ENCODE measurements around the gene FBXL16. TPM values are rescaled to one million over a fixed set of nuclear protein-coding genes. Genes with fewer than 3 reads are reported as not detected.
"Not testable (repeated sequence)": the region's sequence is repeated elsewhere in the genome, so short reads cannot be mapped to it uniquely, and the experiment has no call there.

The FBXL16 gene
- total RNA-seq, 2 donors from 2014 or later, result 0.26 TPM; not detected in 1

DNA sequence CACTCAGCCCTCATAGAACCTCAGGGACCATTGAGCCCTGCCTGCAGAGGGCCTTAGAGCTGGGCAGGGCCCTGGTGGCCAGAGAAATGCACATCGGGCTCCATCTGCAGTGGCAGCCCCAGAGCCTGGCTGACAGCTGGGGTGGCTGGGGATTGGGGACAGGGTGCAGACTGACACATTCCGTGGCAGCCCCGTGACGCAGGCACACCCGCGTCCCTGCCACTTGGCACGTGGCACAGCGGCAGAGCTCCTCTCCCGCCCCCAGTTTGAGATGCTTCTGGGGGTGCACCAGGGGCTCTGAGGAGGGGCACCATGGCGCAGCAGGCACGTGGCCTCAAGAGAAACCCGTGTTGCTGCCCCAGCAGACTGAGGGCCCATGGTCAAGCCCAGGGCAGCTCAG, 2.2 kb downstream of the FBXL16 start:
- H3K4me3 Mint-ChIP-seq, result no peak overlapping the region
- DNase-seq (ENCODE audit: low spot score) (no peak), ATAC-seq (no peak)
- no peaks in the 10 kb centered on the region for H3K36me3 Mint-ChIP-seq
- no peak overlapping the region for H3K27ac Mint-ChIP-seq
- peaks cover 9 to 16% of the 10 kb centered on the region in 2 donors for H3K27me3 Mint-ChIP-seq
- H3K4me1 Mint-ChIP-seq (ENCODE audit: low read depth in 2 of 2), result no peaks in the 10 kb centered on the region
- no peaks in the 10 kb centered on the region for H3K9me3 Mint-ChIP-seq

DNA sequence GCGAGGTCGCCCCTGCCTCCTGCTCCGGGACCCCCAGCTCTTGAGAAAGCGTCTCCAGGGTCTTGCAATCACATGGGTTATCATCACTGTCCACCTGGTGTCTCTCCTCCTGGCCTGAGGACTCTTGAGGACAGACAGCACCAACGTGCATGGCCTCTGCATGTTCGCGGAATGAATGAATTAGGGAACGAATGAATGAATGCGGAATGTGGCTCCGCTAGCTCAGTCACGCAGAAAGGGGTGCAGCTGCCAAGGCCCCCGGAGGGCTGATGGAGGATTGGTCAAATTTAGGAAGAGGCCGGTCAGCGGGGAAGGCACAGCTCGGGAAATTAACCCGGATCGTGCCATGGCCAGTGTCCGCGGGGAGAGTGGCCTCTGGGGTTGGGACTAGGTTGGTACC, 3.3 kb downstream of the FBXL16 start:
- Mint-ChIP-seq H3K9me3 (no peaks in the 10 kb centered on the region), H3K36me3 (no peaks in the 10 kb centered on the region), H3K27ac (no peak overlapping the region), H3K4me1 (ENCODE audit: low read depth in 2 of 2) (no peaks in the 10 kb centered on the region), H3K4me3 (no peak overlapping the region), H3K27me3 (peaks cover 9% of the 10 kb centered on the region in 2 donors)
- ATAC-seq (no peak), DNase-seq (ENCODE audit: low spot score) (no peak)

- H3K27ac Mint-ChIP-seq, result no peak overlapping the region
- H3K4me3 Mint-ChIP-seq, result no peak overlapping the region
- H3K36me3 Mint-ChIP-seq, result no peaks in the 10 kb centered on the region
- no peaks in the 10 kb centered on the region for H3K9me3 Mint-ChIP-seq
- ATAC-seq, result peak; percentile 51 to 52
- no peak for DNase-seq (ENCODE audit: low spot score)
- peaks cover 9% of the 10 kb centered on the region in 2 donors for H3K27me3 Mint-ChIP-seq
- no peaks in the 10 kb centered on the region for H3K4me1 Mint-ChIP-seq (ENCODE audit: low read depth in 2 of 2)
Observed at GRCh38 chr16:700684-701584, 4.7 kb downstream of the FBXL16 start.

DNA sequence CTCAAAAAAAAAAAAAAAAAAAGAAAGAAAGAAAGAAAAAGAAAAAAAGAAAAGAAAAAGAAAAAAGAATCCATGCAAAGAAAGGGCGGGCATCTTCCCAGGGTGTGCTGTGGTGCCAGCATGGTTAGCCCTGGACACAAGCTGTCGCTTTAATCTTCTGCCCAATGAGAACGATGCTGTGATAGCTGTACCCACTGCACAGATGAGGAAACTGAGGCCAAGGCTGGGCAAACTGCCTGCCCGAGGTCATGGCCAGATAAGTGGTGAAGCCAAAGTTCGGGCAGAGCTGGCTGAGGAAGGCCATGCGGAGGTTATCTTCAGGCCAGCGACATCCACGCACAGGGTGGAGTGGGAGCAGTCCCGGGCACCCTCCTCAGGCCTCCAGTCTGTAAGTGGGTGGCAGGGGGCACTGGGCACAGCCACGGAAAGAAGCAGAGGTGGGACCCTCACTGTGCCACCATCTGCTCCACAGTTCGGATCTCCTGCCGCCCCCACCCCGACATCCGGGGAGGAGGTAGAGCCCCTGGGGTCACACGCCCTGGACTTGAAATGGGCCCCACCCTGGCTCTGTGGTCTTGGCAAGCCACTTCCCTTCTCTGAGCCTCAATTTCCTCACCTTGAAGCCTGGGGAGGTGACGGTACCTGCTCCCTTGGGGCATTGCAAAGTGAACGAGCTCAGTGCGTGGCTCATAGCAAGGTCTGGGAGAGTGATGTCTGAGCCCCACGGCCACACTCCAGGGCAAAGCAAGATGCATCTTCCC, 6.5 kb downstream of the FBXL16 start:
- H3K27ac Mint-ChIP-seq, result no peak overlapping the region
- H3K9me3 Mint-ChIP-seq, result no peaks in the 10 kb centered on the region
- ATAC-seq (no peak), DNase-seq (ENCODE audit: low spot score) (no peak)
- H3K4me1 Mint-ChIP-seq (ENCODE audit: low read depth in 2 of 2), result peaks cover 0 to 3% of the 10 kb centered on the region in 2 donors
- H3K36me3 Mint-ChIP-seq, result no peaks in the 10 kb centered on the region
- no peak overlapping the region for H3K4me3 Mint-ChIP-seq
- peaks cover 9 to 10% of the 10 kb centered on the region in 2 donors for H3K27me3 Mint-ChIP-seq

GRCh38 chr16:695355-696089, 10.1 kb downstream of the FBXL16 start:
- no peaks in the 10 kb centered on the region for H3K9me3 Mint-ChIP-seq
- H3K27me3 Mint-ChIP-seq, result peaks cover 0 to 8% of the 10 kb centered on the region in 2 donors
- H3K27ac Mint-ChIP-seq, result no peak overlapping the region
- no peak for DNase-seq (ENCODE audit: low spot score)
- H3K4me1 Mint-ChIP-seq (ENCODE audit: low read depth in 2 of 2), result peaks cover 3 to 7% of the 10 kb centered on the region in 2 donors
- H3K36me3 Mint-ChIP-seq, result no peaks in the 10 kb centered on the region
- ATAC-seq, result peak; percentile 56 to 78
- peak overlapping the region; percentile 49 for H3K4me3 Mint-ChIP-seq

DNA sequence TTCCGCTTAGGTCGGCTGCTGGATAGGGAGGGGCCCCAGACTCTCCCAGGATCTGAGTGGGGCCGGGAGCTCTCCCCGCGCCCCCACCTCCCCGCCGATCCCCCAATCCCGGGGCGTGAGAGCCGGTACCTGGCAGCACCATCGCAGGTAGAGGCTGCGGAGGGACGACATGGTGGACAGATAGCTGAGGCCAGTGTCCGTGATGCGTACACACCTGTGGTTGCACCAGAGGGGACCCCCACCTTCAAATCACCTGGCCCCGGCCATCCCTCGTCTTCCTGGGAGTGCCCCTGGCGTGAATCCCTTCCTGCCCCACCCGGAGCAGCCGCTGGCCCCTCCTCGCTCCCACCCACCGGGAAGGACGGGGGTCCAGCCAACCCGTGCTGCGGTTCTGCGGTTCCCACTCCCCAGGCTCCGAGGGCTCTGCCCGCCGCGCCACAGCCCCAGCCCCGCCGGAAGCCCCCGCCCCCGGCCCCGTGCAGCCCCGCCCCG, 10.7 kb downstream of the FBXL16 start:
- Mint-ChIP-seq H3K27ac (no peak overlapping the region), H3K4me1 (ENCODE audit: low read depth in 2 of 2) (peaks cover 3 to 10% of the 10 kb centered on the region in 2 donors), H3K27me3 (peaks cover 0 to 8% of the 10 kb centered on the region in 2 donors), H3K36me3 (no peaks in the 10 kb centered on the region), H3K9me3 (no peaks in the 10 kb centered on the region), H3K4me3 (no peak overlapping the region)
- DNase-seq (ENCODE audit: low spot score) (no peak), ATAC-seq (no peak)

- no peaks in the 10 kb centered on the region for H3K36me3 Mint-ChIP-seq
- H3K27ac Mint-ChIP-seq, result no peak overlapping the region
- peaks cover 0 to 8% of the 10 kb centered on the region in 2 donors for H3K27me3 Mint-ChIP-seq
- ATAC-seq (no peak), DNase-seq (ENCODE audit: low spot score) (no peak)
- H3K4me3 Mint-ChIP-seq, result no peak overlapping the region
- H3K4me1 Mint-ChIP-seq (ENCODE audit: low read depth in 2 of 2), result peaks cover 3 to 10% of the 10 kb centered on the region in 2 donors
- H3K9me3 Mint-ChIP-seq, result no peaks in the 10 kb centered on the region
Observed at GRCh38 chr16:694187-694862, 11.3 kb downstream of the FBXL16 start.

GRCh38 chr16:693766-694165, 11.8 kb downstream of the FBXL16 start:
- H3K4me1 Mint-ChIP-seq (ENCODE audit: low read depth in 2 of 2), result peaks cover 3 to 10% of the 10 kb centered on the region in 2 donors
- no peaks in the 10 kb centered on the region for H3K36me3 Mint-ChIP-seq
- H3K27me3 Mint-ChIP-seq, result peaks cover 0 to 8% of the 10 kb centered on the region in 2 donors
- H3K27ac Mint-ChIP-seq, result no peak overlapping the region
- no peak for DNase-seq (ENCODE audit: low spot score)
- H3K9me3 Mint-ChIP-seq, result no peaks in the 10 kb centered on the region
- no peak for ATAC-seq
- no peak overlapping the region for H3K4me3 Mint-ChIP-seq

GRCh38 chr16:693364-693763, 12.2 kb downstream of the FBXL16 start:
- Mint-ChIP-seq H3K4me1 (ENCODE audit: low read depth in 2 of 2) (peaks cover 3 to 10% of the 10 kb centered on the region in 2 donors), H3K27ac (no peak overlapping the region), H3K36me3 (no peaks in the 10 kb centered on the region), H3K27me3 (peaks cover 0 to 8% of the 10 kb centered on the region in 2 donors), H3K4me3 (no peak overlapping the region), H3K9me3 (no peaks in the 10 kb centered on the region)
- no peak for ATAC-seq
- DNase-seq (ENCODE audit: low spot score), result no peak

- Mint-ChIP-seq H3K36me3 (no peaks in the 10 kb centered on the region), H3K4me1 (ENCODE audit: low read depth in 2 of 2) (peaks cover 3 to 10% of the 10 kb centered on the region in 2 donors), H3K27me3 (peaks cover 0 to 8% of the 10 kb centered on the region in 2 donors), H3K9me3 (no peaks in the 10 kb centered on the region), H3K4me3 (peak overlapping the region; percentile 35), H3K27ac (no peak overlapping the region)
- ATAC-seq (no peak), DNase-seq (ENCODE audit: low spot score) (no peak)
Observed at GRCh38 chr16:692356-693108, 13.1 kb downstream of the FBXL16 start.

- not testable (repeated sequence) for H3K36me3 Mint-ChIP-seq; DNase-seq (ENCODE audit: low spot score); ATAC-seq; H3K27me3 Mint-ChIP-seq; H3K9me3 Mint-ChIP-seq
- Mint-ChIP-seq H3K27ac (peak overlapping the region; percentile 76 to 90), H3K4me1 (ENCODE audit: low read depth in 2 of 2) (peaks cover 3 to 10% of the 10 kb centered on the region in 2 donors), H3K4me3 (peak overlapping the region; percentile 60)
Observed at GRCh38 chr16:691242-691641, 14.4 kb downstream of the FBXL16 start.

- peak overlapping the region; percentile 92 for H3K4me3 Mint-ChIP-seq
- DNase-seq (ENCODE audit: low spot score) (no peak), ATAC-seq (no peak)
- H3K4me1 Mint-ChIP-seq (ENCODE audit: low read depth in 2 of 2), result peaks cover 0 to 10% of the 10 kb centered on the region in 2 donors
- H3K27me3 Mint-ChIP-seq, result peaks cover 0 to 6% of the 10 kb centered on the region in 2 donors
- H3K27ac Mint-ChIP-seq, result peak overlapping the region; percentile 76 to 90
- no peaks in the 10 kb centered on the region for H3K36me3 Mint-ChIP-seq
- no peaks in the 10 kb centered on the region for H3K9me3 Mint-ChIP-seq
Observed at GRCh38 chr16:689175-689897, 16.3 kb downstream of the FBXL16 start.

Measured in natural killer cell treated with Interleukin-12 subunit alpha and Interleukin-12 subunit beta and Interleukin-15 and Interleukin-18, amount 100 ng/mL, for 72 hours (primary cell).